Measurements from ENCODE around the gene TEAD1.
A peak's percentile ranks its signal among the peaks of the same experiment; 100 is the strongest.

The TEAD1 gene

GRCh38 chr11:12673924-12674570 is at the start of gene TEAD1:
Gene TEAD1, plus strand, starts transcription at chr11:12674421.
- no peak for TF ChIP-seq EZH2 (optimal IDR thresholded peaks at IDR 0.05; ENCODE audit: low read depth, low read length)
- Histone ChIP-seq H4K20me1 (ENCODE audit: insufficient read depth, low read length) (no peaks in the 10 kb centered on the region), H3K4me3 (ENCODE audit: low read length) (peak within 1 kb of the TSS; percentile 90), H3K4me2 (ENCODE audit: low read depth, low read length) (peak within 1 kb of the TSS; percentile 74), H3K9me2 (replicated peaks; ENCODE audit: insufficient read depth, low read length) (no peaks in the 10 kb centered on the region), H3K79me2 (ENCODE audit: low read length) (peaks cover 40% of the 10 kb centered on the region), H3K27ac (ENCODE audit: low read length) (peak within 1 kb of the TSS; percentile 58; the same call in 1 of the 2 replicates), H3K36me3 (replicated peaks; ENCODE audit: insufficient read depth, low read length) (no peaks in the 10 kb centered on the region; the same call in 1 of the 2 replicates), H3K4me1 (ENCODE audit: low read length) (peaks cover 12% of the 10 kb centered on the region; the same call in 1 of the 2 replicates), H2AFZ (ENCODE audit: low read length) (peak within 1 kb of the TSS; percentile 94), H3K27me3 (replicated peaks; ENCODE audit: insufficient read depth, low read length) (no peaks in the 10 kb centered on the region), H3K9ac (ENCODE audit: low read length) (peak within 1 kb of the TSS; percentile 84), H3F3A (ENCODE audit: insufficient read depth, low read length) (no peaks in the 10 kb centered on the region), H3K9me3 (replicated peaks; ENCODE audit: insufficient read depth, low read length) (no peaks in the 10 kb centered on the region)
- peak; percentile 93 for DNase-seq

DNA sequence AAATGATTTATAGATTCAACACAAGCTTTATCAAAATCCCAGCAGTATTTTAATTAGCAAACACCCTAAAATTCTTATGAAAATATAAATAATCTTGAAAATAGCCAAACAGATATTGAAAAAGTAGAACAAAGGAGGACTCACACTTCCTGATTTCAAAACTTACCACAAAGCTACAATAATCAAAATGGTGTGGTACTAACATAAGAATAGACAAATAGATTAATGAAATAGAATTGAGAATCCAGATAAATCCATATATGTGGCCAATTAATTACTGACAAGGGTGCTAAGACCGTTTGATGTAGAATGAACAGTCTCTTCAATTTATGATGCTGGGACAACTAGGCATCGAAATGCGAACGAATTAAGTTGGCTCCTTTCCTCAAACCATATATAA is 49.6 kb upstream of the TEAD1 start:
- Histone ChIP-seq H2AFZ (ENCODE audit: low read length) (no peak overlapping the region), H3K9me2 (replicated peaks; ENCODE audit: insufficient read depth, low read length) (no peaks in the 10 kb centered on the region), H3K9ac (ENCODE audit: low read length) (no peak overlapping the region), H3K4me2 (ENCODE audit: low read depth, low read length) (no peak overlapping the region), H3F3A (ENCODE audit: insufficient read depth, low read length) (no peaks in the 10 kb centered on the region), H3K4me3 (ENCODE audit: low read length) (no peak overlapping the region), H4K20me1 (ENCODE audit: insufficient read depth, low read length) (no peaks in the 10 kb centered on the region), H3K4me1 (ENCODE audit: low read length) (no peaks in the 10 kb centered on the region), H3K9me3 (replicated peaks; ENCODE audit: insufficient read depth, low read length) (no peaks in the 10 kb centered on the region), H3K27me3 (replicated peaks; ENCODE audit: insufficient read depth, low read length) (no peaks in the 10 kb centered on the region), H3K79me2 (ENCODE audit: low read length) (no peaks in the 10 kb centered on the region), H3K36me3 (replicated peaks; ENCODE audit: insufficient read depth, low read length) (no peaks in the 10 kb centered on the region), H3K27ac (ENCODE audit: low read length) (no peak overlapping the region)
- TF ChIP-seq CTCF (IDR thresholded peaks at IDR 0.05; ENCODE audit: low read length), result no peak
- no peak for TF ChIP-seq EZH2 (optimal IDR thresholded peaks at IDR 0.05; ENCODE audit: low read depth, low read length)
- TF ChIP-seq EZH2phosphoT487 (IDR thresholded peaks at IDR 0.05; ENCODE audit: low read length), result no peak
- no peak for DNase-seq

- no peaks in the 10 kb centered on the region for H3K9me3 ChIP-seq (replicated peaks; ENCODE audit: insufficient read depth, low read length)
- H3K27ac ChIP-seq (ENCODE audit: low read length), result no peak overlapping the region
- H3K79me2 ChIP-seq (ENCODE audit: low read length), result no peaks in the 10 kb centered on the region
- H3K4me1 ChIP-seq (ENCODE audit: low read length), result no peaks in the 10 kb centered on the region
- H3K4me2 ChIP-seq (ENCODE audit: low read depth, low read length), result no peak overlapping the region
- H3K27me3 ChIP-seq (replicated peaks; ENCODE audit: insufficient read depth, low read length), result no peaks in the 10 kb centered on the region
- no peaks in the 10 kb centered on the region for H4K20me1 ChIP-seq (ENCODE audit: insufficient read depth, low read length)
- no peak overlapping the region for H2AFZ ChIP-seq (ENCODE audit: low read length)
- no peaks in the 10 kb centered on the region for H3F3A ChIP-seq (ENCODE audit: insufficient read depth, low read length)
- no peak overlapping the region for H3K4me3 ChIP-seq (ENCODE audit: low read length)
- no peaks in the 10 kb centered on the region for H3K36me3 ChIP-seq (replicated peaks; ENCODE audit: insufficient read depth, low read length)
- H3K9me2 ChIP-seq (replicated peaks; ENCODE audit: insufficient read depth, low read length), result no peaks in the 10 kb centered on the region
- TF ChIP-seq EZH2phosphoT487 (IDR thresholded peaks at IDR 0.05; ENCODE audit: low read length) (no peak), CTCF (IDR thresholded peaks at IDR 0.05; ENCODE audit: low read length) (no peak), EZH2 (optimal IDR thresholded peaks at IDR 0.05; ENCODE audit: low read depth, low read length) (no peak)
- no peak overlapping the region for H3K9ac ChIP-seq (ENCODE audit: low read length)
- no peak for DNase-seq
Measured at GRCh38 chr11:12625438-12626071, 48.7 kb upstream of the TEAD1 start.

- Histone ChIP-seq H3F3A (ENCODE audit: insufficient read depth, low read length) (no peaks in the 10 kb centered on the region), H3K9me3 (replicated peaks; ENCODE audit: insufficient read depth, low read length) (no peaks in the 10 kb centered on the region), H4K20me1 (ENCODE audit: insufficient read depth, low read length) (no peaks in the 10 kb centered on the region), H3K36me3 (replicated peaks; ENCODE audit: insufficient read depth, low read length) (no peaks in the 10 kb centered on the region), H3K79me2 (ENCODE audit: low read length) (no peaks in the 10 kb centered on the region), H3K4me2 (ENCODE audit: low read depth, low read length) (no peak overlapping the region), H3K4me3 (ENCODE audit: low read length) (no peak overlapping the region), H3K9ac (ENCODE audit: low read length) (no peak overlapping the region), H3K27me3 (replicated peaks; ENCODE audit: insufficient read depth, low read length) (no peaks in the 10 kb centered on the region), H3K9me2 (replicated peaks; ENCODE audit: insufficient read depth, low read length) (no peaks in the 10 kb centered on the region), H2AFZ (ENCODE audit: low read length) (no peak overlapping the region), H3K27ac (ENCODE audit: low read length) (no peak overlapping the region), H3K4me1 (ENCODE audit: low read length) (no peaks in the 10 kb centered on the region)
- DNase-seq, result no peak
- TF ChIP-seq EZH2 (optimal IDR thresholded peaks at IDR 0.05; ENCODE audit: low read depth, low read length) (no peak), CTCF (IDR thresholded peaks at IDR 0.05; ENCODE audit: low read length) (no peak), EZH2phosphoT487 (IDR thresholded peaks at IDR 0.05; ENCODE audit: low read length) (no peak)
Measured at GRCh38 chr11:12626616-12627015, 47.6 kb upstream of the TEAD1 start.
